ENCODE data around the gene NSMCE1.

NSMCE1 gene

GRCh38 chr16:27228621-27229501 lies 39.7 kb downstream of the NSMCE1 start:
- no peak for DNase-seq

GRCh38 chr16:27228045-27228444 lies 40.5 kb downstream of the NSMCE1 start:
- no peak for DNase-seq

- DNase-seq: no peak
Observed at GRCh38 chr16:27226976-27227705, 41.4 kb downstream of the NSMCE1 start.

DNA sequence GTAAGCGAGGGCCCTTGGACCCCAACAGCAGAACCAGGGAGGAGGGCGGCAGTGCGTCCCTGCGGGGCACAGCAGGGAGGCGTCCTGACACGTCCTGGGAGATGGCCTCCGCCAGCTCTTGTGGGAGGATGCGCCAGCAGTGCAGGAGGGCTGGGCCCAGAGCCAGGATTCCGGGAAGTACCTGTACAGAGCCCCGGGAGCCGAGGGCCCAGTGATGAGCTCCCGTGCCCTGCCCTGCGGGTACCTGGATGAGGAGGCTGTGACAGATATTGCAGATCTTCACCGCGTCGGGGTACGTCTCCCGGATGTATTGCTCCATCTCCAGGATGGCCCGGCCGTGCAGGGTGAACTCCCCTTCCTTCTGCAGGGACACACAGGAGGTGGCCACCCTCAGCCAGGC lies 42.1 kb downstream of the NSMCE1 start:
- no peak for DNase-seq

DNA sequence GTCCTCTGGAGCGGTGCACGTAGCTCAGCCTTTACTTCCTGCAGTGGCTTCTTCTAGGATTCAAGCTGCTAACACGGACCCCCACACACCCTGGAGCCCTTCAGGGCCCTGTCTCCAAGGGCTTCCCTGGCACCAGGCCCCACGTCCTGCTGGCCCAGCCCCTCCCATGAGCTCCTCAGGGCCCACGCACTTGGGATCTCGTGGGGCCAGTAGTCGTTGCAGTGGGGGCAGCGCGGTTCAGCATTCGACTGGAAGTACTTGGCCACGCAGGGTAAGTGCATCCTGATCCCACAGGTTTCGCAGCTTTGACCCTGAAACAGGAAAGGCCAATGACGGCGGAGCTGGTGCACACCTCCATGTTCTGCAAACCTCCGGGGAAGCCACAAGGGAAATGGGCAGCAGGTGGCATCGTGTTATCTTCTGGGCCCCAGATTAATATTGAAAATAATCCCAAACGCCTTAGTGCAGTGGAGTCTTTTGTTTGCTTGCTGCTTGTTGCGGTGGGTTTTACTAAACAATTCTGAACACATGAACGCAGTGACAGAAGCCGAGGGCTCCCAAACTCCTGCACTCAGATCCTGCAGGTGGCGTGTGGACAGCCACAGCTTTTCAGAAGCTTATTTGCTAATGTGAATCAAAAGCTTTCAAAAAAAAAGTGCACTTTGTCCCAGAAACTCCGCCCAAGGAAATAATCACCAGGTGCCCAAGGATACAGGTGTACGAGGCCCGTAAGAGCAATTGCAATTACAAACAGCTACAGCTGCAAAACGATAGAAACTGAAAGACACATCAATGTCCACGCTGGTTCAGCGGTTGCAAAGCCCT lies 42.8 kb downstream of the NSMCE1 start:
- no peak for DNase-seq

DNA sequence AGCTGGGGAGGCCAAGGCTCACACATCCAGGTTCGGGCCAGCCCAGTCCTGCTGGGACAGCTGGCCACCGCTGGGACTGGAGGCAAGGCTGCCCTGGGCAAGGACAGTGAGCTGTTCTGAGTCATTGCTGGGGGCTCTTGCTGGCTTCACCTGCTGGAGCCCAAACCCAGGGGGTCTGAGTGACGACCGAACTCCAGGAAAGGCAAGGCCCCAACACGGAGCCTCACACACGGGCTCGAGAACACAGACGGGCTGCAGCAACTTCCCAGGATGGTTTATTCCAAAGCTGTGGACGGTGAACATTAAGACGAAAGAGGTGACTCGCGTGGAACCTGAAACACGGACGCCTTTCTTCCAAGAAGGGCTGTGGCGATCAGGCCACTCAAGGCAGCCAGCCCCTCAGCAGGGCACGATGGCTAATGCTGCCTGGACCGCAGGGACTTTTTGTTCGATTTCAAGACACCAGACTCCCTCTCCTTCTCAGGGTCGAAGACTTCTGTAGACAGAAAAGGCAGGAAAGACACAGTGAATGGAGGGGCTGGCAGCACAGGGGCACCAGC lies 43.8 kb downstream of the NSMCE1 start:
- no peak for DNase-seq

DNA sequence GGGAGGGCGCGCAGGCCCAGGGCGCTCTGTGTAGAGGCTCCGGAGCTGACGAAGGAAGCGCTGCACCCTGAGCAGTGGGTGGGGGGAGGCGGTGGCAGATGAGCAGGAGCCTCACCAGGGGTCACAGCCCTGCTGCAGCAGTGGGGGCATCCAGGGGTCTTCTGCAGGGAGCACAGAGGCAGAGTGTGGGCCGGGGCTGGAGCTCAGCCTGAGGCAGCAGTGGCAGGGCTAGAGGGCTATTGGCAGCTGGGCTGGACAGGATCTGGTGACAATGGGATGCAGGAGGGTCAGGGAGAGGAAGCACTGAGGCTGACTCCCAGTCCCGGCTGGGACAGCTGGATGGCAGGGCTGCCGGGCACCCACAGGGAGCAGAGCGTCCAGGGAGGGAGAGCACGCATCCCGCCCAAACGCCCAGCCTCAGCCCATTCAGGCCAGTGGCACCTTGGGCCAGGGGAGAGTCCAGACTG lies 44.3 kb downstream of the NSMCE1 start:
- DNase-seq: no peak

DNA sequence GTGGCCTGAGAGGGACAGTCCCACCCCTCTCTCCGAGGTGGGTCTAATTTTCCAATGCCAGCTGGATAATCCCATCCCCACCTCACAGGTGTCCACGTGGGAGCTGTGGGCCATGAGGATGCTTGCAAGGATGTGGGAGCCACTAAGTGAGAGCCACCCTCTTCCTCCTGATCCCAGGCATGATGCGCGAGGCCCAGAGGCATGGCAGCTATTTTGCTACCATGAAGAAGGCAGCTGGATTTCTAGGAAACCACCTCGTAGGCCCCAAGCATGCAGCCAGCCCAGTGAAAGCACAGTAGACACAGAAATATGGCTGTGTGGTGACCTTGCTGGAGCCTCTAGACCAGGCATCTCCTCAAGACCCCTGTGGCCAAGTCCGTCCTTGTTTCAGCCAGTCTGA lies 44.9 kb downstream of the NSMCE1 start:
- no peak for DNase-seq

DNA sequence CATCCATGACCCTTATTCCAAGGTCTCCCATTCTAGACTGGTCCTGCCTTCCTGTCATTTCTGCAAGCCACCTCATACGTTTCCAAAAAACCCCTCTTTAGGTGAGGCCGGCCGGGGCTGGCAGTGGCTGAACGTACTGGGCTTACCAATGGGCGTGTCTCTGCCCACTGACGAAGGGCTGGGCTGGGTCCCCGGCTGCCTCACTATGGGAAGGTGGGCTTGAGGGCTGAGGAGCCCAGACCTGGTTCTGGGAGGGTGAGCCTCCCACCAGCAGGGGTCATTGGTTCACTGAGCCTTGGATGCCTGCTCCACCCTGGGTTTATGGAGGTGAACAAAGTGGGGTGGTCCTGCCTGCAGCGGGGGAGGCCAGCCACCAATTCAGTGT lies 45.4 kb downstream of the NSMCE1 start:
- DNase-seq: no peak

DNA sequence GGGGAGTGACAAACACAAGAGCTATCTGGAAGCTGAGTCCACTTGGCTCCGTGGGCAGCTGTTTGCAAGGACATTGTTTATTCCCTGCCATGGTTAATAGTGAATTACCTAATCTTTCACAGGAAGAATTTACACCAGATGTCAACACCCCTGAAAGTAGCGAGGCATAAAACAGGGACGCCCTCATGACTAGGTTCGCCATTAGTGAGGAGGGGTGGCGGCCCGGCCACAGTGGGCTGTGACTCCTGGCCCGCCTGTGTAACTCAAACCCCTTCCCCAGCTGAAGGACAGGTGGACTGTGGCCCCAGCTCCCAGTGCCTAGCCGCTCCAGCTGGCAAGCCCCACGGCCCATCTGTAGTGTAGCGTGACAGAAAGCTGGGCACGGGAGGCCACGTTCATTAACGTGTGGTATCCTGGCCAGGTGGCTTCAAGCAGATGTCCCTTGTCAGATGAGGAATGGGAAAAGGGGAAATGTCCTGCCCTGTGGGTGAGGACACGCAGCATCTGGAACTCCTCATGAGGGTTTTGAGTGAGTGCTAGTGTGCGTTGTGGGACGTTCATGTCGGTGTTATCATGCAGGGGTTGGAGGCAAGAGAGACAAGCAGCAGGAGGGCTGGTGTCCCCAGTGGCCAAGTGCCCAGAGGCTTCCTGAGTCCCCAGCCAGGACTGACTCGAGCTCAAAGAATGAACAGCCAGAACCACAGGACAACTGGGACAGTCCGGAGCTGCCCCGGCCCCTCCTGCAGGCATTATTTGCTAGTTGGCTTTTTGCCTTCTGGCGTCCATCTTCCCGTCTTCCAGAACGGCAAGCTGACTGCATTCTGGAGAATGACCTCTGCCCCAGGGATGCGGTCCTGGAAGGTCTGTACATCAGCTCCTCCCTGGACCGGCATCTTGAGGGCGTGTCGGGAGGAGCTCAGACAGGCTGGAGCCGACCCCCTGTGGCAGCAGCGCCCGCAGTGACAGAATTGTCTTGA lies 46.0 kb downstream of the NSMCE1 start:
- peak; percentile 30 for DNase-seq

GRCh38 chr16:27221576-27222248 lies 46.9 kb downstream of the NSMCE1 start:
- DNase-seq: no peak

- DNase-seq: no peak
Observed at GRCh38 chr16:27220991-27221390, 47.6 kb downstream of the NSMCE1 start.

DNA sequence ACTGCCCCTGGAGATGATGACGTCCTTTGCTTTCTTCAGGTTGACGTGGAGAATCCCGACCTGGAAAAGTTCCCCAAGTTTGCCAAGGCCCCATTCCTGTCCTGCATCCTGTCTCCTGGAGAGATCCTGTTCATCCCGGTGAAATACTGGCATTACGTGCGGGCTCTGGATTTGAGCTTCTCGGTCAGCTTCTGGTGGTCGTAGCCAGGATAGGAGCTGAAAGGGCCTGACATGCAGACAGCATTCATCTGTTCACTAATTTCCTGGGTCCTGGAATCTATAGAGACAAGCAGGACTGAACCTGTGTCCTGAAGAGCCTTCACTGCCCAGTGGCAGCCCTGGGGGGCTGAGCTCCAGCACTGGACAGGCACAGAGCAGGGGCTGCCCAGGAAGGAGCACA lies 48.0 kb downstream of the NSMCE1 start:
- DNase-seq: no peak

GRCh38 chr16:27220120-27220519 lies 48.5 kb downstream of the NSMCE1 start:
- no peak for DNase-seq

- DNase-seq: no peak
Observed at GRCh38 chr16:27219161-27219560, 49.4 kb downstream of the NSMCE1 start.

- no peak for DNase-seq
Observed at GRCh38 chr16:27218756-27219155, 49.8 kb downstream of the NSMCE1 start.

- no peak for DNase-seq
Observed at GRCh38 chr16:27217256-27217655, 51.3 kb downstream of the NSMCE1 start.

- DNase-seq: no peak
Observed at GRCh38 chr16:27216297-27216885, 52.2 kb downstream of the NSMCE1 start.

GRCh38 chr16:27215660-27216059 lies 52.9 kb downstream of the NSMCE1 start:
- no peak for DNase-seq

DNA sequence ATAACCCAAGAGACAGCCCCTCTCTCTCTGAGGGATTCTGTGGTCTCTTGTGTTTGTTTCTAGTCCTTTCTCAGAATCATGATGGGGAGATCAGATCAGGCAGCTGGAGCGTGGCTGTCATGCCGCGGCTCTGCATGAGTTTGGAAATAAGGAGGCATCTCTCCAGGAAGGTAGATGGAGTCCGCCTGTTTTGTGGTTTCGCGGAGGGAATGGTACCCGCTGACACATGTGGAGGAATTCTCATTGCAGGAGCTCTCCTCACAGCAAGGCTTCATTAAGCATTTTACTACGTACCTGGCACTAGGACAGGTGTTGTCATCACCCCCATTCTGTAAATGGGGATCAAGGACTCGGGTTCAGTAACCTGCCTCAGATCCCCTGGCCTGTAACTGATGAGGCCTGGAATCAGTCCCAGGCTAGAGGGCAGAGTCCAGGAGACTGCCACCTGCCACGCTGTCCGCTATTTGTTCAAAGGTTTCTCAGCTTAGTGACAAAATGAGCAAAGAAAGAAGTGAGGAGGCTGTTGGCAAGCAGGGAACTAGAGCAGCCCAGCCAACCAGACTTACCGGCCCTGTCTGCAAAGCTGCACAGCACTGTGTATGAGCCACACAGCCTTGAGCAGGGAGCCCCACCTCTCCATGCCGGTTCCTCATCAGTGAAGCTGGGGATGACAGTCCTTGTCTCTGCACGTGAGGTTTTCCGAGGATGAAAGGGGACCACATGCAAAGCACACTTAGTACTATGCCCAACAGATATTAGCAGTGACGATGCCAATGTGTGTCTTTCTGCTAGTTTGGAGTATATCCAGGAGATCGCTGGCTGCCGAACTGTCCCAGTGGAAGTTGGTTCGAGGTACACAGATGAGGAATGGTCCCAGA lies 54.2 kb downstream of the NSMCE1 start:
- DNase-seq: no peak

Data from NCI-H446 treated with DMSO at 0.1 percent for 48 hours (cell line).